ENCODE results near the gene TRAM2.

TRAM2 gene

DNA sequence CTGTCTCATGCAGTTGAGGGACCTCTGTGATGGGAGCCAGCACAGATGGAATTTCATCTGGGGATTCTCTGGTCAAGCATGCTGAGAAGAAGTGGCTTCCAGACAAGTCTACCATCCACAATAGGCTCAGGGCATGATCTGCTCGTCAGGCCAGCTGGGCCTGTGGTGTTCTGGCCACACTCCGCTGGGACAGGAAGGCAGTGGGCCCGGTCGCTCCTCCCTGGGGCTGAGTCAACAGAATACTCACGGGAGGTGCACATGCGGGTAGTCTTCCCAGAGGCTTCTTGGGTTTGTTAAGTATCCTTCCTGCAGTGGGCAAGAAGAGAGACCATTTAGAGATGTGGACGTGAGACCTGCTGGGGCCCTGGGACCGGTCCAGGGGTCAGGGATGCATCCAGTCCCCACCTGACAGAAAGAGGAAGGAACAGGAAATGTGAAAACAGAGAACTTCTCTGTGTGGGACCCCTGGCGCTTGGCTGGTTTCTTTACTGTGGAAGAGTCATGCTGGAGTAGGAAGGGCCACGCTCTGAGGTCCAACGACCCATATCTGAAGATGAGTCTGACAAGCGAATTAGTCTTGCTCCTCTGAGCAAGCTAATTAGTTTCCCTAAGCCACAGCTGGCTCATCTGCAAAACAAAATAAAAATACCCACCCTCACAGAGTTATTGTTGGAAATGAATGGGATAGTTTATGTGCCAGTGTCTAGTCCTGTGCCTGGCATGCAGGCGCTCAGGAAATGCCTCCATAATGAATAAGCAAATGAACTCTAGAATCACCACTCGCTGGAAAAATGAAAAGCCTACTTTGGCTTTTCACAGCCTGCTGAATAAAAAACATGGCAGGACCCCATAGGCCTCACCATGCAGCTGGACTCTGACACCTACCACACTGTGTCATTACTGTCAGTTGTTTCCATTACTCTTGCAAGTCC, 67.3 kb downstream of the TRAM2 start:
- peak; percentile 34 for DNase-seq (ENCODE audit: low read depth, low spot score)

GRCh38 chr6:52508261-52508739, 68.6 kb downstream of the TRAM2 start:
- no peak for DNase-seq (ENCODE audit: low read depth, low spot score)

DNA sequence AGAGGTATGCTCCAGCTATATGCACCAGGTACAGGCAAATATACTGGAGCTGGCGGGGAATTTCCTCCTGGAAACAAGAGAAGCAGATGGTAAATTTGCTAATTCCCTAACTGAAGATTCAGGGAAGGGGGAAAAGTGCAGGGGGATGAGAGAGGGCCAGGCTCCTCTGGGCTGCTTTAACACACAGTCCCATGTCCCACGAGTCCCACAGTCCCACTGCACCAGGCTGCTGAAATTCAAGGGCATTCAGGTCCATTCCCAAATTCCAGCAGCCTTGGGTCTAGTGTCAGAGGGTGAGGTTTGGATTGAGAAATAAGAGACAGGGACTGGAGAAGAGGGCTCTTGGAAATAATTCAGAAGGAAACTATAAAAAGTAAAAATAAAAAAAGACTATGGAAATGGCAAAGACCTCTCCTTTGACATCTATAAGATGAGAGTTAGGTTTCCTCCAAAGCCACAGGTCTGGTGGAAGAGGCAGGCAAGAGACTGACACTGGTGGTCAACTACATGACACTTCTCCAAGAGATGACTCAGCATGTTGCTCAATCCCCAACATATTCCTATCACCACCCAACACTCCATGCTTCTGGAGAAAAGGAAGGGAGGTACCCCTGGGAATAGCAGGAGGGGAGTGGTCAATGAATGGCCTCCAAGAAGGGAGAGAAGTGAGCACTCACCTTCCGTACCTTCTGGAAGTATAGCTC, 69.2 kb downstream of the TRAM2 start:
- no peak for DNase-seq (ENCODE audit: low read depth, low spot score)

DNA sequence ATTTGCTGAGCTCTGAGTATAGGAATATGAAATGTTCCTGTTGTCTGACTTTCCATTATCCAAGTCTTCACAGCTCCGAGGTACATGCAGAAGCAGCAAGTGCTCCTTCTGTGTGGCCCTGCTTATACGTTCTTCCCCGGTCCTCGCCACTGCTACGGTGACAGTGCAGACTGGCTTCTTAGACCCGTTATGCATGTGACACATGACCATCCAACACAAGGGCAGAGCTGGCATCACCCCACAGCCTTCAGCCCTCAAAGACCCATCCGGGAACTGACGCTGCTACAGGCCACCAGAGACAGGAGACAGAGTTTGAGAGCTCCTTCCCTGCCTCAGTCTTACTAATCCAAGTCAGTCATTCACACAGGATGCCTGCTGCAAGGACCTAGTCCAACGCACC, 70.4 kb downstream of the TRAM2 start:
- no peak for DNase-seq (ENCODE audit: low read depth, low spot score)

- DNase-seq (ENCODE audit: low read depth, low spot score) = no peak
Observed at GRCh38 chr6:52505726-52506409, 71.0 kb downstream of the TRAM2 start.

GRCh38 chr6:52504782-52505136, 72.1 kb downstream of the TRAM2 start:
- DNase-seq (ENCODE audit: low read depth, low spot score) = no peak

DNA sequence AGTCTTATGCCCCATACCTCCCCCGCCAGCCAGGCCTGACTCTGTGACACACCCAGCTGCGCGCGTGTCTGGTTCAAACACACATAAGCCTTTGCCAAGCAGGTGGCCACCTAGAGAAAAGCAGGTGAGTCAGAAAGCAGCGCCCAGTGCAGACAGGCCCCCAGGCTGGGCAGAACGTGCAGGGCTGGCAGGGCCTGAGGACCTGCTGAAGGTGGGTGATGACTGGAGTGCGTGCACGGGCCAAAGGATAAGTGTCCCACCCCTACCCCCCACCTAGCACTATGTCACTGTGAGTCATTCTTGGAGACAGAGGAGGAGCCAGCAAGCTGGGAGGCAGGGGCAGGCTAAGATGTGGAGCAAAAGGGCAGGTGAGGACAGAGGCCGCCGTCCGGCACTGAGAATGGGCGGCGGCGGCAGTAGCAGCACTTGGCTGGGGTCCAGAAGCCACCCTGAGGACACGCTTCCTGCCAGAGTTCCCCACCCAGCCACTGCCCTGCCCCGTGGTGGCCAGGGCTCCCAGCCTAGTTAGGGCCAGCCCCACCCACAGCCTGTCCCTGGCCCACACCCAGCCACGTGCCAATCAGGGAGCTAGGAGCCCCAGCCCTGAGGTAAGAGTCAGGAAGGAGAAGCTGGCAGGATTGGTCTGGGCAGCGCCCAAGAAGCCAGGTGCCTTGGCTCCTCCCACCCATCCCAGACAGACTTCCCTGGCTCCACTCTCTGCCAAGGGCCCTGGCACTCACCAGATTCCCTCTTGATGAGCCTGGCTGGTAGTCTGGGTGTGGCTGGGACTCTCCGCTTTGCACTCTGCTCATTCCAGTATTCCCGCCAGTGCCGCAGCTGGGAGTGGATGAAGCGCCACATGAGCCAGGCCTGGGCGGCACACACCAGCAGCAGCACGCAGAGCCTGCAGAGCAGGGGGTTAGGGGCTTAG, 72.7 kb downstream of the TRAM2 start:
- peak; percentile 87 for DNase-seq (ENCODE audit: low read depth, low spot score)

DNA sequence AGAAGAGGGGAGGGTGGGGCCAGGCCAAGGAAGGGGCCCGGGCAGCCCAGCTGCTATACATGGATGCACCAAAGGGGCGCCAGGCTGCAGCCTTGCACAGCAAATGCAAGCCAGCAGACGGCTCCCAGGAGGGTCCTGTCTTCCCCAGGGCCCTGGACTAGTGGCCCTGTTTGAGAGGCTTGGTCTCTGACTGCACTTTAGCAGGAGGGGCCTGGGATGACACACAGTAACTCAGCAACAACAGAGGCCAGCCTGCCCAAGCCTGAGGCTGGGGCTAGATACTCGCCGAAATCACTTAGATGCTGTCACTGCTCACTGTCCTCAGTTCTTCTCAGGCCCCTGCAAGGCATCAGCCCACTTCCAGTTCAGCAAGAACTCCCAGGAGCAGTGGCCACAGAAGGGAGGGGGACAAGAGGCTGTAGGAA, 73.5 kb downstream of the TRAM2 start:
- DNase-seq (ENCODE audit: low read depth, low spot score) = peak; percentile 63

DNA sequence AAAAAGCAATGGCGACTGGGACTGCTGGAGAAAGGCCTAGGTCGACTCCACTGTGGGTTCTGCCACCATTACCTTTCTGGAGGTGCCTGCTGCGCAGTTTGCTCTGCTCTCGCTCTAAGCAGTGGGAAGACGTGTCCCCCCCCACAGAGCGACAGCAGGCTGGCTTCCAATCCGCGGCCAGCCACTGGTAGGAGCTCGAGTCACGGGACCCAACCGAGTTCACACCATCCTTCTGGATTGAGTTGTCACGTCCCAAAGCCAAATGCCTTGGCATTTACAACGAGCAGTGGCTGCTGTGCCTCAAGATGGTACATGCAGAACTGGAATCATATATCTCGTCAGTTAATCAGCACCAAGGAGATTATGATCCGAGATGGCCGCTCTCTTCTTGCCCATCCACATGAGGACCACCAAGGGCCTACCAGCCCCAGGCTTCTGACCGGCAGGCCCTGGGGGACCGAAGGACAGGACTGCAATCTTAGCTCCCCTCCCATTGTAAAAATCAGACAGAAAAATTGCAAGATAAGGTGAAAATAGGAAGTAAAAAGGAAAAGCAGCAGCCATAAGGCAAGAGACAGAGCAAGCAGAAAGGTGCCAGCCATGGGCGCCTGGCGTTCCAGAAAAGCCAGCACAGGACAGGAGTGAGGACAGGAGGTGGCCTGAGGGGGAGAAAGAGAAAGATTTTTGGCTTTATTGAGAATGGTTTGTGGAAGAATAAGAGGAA, 74.4 kb downstream of the TRAM2 start:
- no peak for DNase-seq (ENCODE audit: low read depth, low spot score)

- no peak for DNase-seq (ENCODE audit: low read depth, low spot score)
Observed at GRCh38 chr6:52500238-52501129, 76.4 kb downstream of the TRAM2 start.

DNA sequence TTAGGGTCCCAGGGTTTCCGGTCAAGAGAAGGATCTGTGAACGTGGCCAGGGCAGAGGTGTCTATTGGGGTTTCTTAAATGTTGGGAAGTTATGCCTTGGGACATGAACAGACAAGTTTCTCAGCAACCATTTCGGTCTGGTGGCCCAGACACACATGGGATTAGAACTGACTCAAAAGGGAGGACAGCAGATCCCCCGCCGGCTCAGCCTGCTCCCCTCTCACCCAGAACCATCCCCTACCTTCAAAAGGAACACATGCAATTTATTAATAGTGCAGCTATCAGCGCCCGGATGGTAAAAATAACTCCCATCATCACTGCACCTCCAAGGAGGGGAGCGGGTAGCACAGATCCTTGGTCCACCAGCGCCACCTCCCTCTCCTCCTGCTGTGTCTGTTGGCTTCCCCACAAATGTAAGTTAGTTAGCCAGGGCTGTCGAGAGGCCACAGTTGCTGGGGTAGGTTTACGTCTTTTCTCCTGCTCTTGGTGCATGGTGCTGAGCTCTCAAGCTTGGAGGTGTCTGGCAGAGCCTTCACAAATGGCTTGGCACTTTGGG, 77.1 kb downstream of the TRAM2 start:
- DNase-seq (ENCODE audit: low read depth, low spot score) = no peak

- DNase-seq (ENCODE audit: low read depth, low spot score) = peak; percentile 58
Observed at GRCh38 chr6:52499026-52499425, 77.8 kb downstream of the TRAM2 start.

- no peak for DNase-seq (ENCODE audit: low read depth, low spot score)
Observed at GRCh38 chr6:52498538-52499017, 78.3 kb downstream of the TRAM2 start.

DNA sequence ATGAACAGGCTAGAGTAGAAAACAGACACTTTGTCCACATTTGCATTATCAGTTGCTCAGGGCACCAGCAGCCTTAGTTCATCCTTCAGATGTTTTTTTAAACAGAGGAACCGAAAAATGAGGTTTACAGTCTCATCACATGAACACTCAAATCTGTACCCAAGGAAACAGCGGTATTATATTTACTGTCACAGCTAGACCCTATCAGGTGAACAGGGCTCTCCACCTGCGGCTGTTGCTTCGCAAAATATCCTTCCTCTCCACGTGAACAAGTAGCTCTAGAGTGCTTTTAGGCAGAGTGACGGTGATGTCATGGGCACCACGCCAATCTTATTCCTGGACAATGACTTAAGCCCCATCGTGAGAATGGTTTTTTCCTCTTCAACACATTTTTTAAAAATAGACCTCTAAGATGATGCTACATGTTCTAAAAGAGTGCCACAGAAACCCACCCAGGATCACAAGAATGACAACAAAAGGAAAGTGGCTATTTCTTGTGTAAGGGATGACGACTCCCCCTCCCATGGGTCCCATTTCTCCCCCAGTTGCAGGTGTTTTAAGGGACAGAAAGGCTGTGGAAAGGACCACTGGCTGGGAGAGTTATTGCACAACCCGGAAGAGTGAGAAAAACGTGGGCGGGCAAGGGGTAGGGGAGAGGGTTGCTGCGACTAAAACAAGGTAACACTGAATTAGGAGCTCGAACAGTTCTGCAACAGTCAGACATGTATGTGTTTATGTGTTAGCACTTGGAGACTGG, 79.0 kb downstream of the TRAM2 start:
- DNase-seq (ENCODE audit: low read depth, low spot score) = no peak

DNA sequence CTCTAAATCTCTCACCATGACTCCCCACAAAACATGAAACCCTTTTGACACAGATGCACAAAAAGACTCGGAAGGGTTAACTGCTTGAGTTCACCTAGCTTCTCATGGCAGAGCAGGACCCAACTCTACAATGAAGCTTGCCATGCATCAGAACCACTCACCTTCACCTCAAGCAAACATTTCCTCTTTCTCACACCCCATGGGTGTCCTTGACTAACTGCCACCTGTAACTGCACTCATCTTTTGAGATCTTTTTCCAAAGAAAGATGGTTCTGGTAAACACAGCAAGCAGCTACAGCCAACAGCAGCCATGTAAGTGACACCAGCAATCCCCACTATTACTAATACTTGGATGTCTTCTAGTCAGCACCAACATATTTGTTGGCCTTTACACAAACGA, 80.2 kb downstream of the TRAM2 start:
- no peak for DNase-seq (ENCODE audit: low read depth, low spot score)

GRCh38 chr6:52495922-52496321, 80.9 kb downstream of the TRAM2 start:
- DNase-seq (ENCODE audit: low read depth, low spot score) = no peak

DNA sequence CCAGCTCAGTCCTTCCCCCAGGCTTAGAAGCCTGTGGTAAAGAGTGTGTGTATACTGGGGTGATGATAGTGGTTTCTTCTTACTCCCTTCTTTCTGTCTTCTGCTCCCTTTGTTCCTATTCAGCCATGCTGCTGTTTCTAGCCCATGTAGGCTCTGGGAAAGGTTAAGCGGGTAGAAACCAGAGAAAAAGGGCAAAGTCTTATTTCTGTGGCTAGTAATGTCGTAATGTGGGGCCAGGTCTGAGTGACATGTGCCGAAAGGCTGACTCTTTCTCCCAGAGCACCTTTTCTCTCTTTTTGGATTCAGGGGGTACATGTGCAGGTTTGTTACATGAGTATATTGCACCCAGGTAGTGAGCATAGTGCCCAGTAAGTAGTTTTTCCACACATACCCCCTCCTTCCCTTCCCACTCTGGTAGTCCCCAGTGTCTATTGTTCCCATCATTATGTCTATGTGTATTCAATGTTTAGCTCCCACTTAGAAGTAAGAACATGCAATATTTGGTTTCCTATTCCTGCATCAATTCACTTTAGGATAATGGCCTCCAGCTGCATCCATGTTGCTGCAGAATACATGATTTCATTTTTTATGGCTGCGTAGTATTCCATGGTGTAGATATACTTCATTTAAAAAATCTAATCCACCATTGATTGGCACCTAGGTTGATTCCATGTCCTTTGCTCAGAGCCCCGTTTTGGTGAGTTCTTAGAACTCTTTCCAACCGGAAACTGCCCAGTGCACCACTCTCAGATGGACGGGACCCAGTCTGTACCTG, 82.4 kb downstream of the TRAM2 start:
- no peak for DNase-seq (ENCODE audit: low read depth, low spot score)
